HG03025 (cell line): Measurements from ENCODE around the gene CIITA.
"Not testable (repeated sequence)": the region's sequence is repeated elsewhere in the genome, so short reads cannot be mapped to it uniquely, and the experiment has no call there.

Experiments
- ATAC-seq: cut with Tn5 transposase; IDR thresholded peaks from one replicate; pipeline ENCODE4 v1.9.1; 2021; ENCODE audit warnings: mild to moderate bottlenecking, moderate library complexity; ENCODE audit not compliant: unreplicated experiment, low FRiP score

CIITA gene

GRCh38 chr16:10876799-10877341 lies at the start of gene CIITA:
Gene CIITA, plus strand, starts transcription at chr16:10877202. Its CDS starts 129 bp downstream, at chr16:10877331.
- ATAC-seq = peak; percentile 38

GRCh38 chr16:10827691-10828341 lies 49.2 kb upstream of the CIITA start:
- ATAC-seq = no peak

GRCh38 chr16:10828851-10829366 lies 48.1 kb upstream of the CIITA start:
- ATAC-seq = no peak

GRCh38 chr16:10829390-10830098 lies 47.5 kb upstream of the CIITA start:
- not testable (repeated sequence) for ATAC-seq

- not testable (repeated sequence) for ATAC-seq
These were observed 46.8 kb upstream of the CIITA start for GRCh38 chr16:10830240-10830639.

- ATAC-seq = no peak
These were observed 44.8 kb upstream of the CIITA start for GRCh38 chr16:10831894-10832886.

- no peak for ATAC-seq
These were observed 43.7 kb upstream of the CIITA start for GRCh38 chr16:10833271-10833670.

- no peak for ATAC-seq
These were observed 42.9 kb upstream of the CIITA start for GRCh38 chr16:10834130-10834529.

GRCh38 chr16:10834766-10835165 lies 42.2 kb upstream of the CIITA start:
- ATAC-seq = no peak

GRCh38 chr16:10835281-10835931 lies 41.6 kb upstream of the CIITA start:
- no peak for ATAC-seq

GRCh38 chr16:10836174-10836853 lies 40.7 kb upstream of the CIITA start:
- ATAC-seq = no peak

- no peak for ATAC-seq
These were observed 38.3 kb upstream of the CIITA start for GRCh38 chr16:10838621-10839278.

- no peak for ATAC-seq
These were observed 37.7 kb upstream of the CIITA start for GRCh38 chr16:10839279-10839666.

GRCh38 chr16:10840703-10841102 lies 36.3 kb upstream of the CIITA start:
- ATAC-seq = no peak

GRCh38 chr16:10846213-10846998 lies 30.6 kb upstream of the CIITA start:
- no peak for ATAC-seq

- ATAC-seq = no peak
These were observed 29.8 kb upstream of the CIITA start for GRCh38 chr16:10847176-10847575.

- ATAC-seq = no peak
These were observed 27.1 kb upstream of the CIITA start for GRCh38 chr16:10849736-10850477.
